Endothelial cell (in vitro differentiated cells): ENCODE results near the gene IDI1. TPM values are rescaled to one million over a fixed set of nuclear protein-coding genes. Genes with fewer than 3 reads are reported as not detected.

Experiments used
- DNase-seq: peaks from one replicate; pipeline ENCODE4 v3.0.0; 2021; ENCODE audit warnings: low spot score
- H3K27ac Mint-ChIP-seq: one replicate; pipeline ENCODE4 v1.8.0; 2021; ENCODE audit warnings: mixed read lengths, inconsistent platforms; ENCODE audit not compliant: unreplicated experiment
- H3K27me3 Mint-ChIP-seq: one replicate; pipeline ENCODE4 v1.8.0; 2021; ENCODE audit warnings: mild to moderate bottlenecking, moderate library complexity, mixed read lengths, inconsistent platforms; ENCODE audit not compliant: unreplicated experiment
- H3K36me3 Mint-ChIP-seq: one replicate; pipeline ENCODE4 v1.8.0; 2021; ENCODE audit warnings: mild to moderate bottlenecking, low read depth, mixed read lengths, inconsistent platforms; ENCODE audit not compliant: unreplicated experiment
- H3K4me1 Mint-ChIP-seq: one replicate; pipeline ENCODE4 v1.8.0; 2021; ENCODE audit warnings: mild to moderate bottlenecking, mixed read lengths, inconsistent platforms; ENCODE audit not compliant: unreplicated experiment
- H3K4me3 Mint-ChIP-seq: one replicate; pipeline ENCODE4 v1.8.0; 2021; ENCODE audit warnings: mild to moderate bottlenecking, mixed read lengths, inconsistent platforms; ENCODE audit not compliant: unreplicated experiment
- H3K9me3 Mint-ChIP-seq: one replicate; pipeline ENCODE4 v1.8.0; 2021; ENCODE audit warnings: mixed read lengths, inconsistent platforms; ENCODE audit not compliant: unreplicated experiment
- total RNA-seq: library from RNA; stranded (reverse); fragmentation: NEBNext Ultra II Directional; extraction: Animal tissue kit (Norgen Biotek cat#: 25700); gene quantifications from one replicate; pipeline ENCODE4 v1.2.1, GENCODE V29; 2021; ENCODE audit not compliant: unreplicated experiment
- TF ChIP-seq, protein P1 (sequence below): fragments of 200-600 bp; sonication (generic); IDR thresholded peaks from one replicate; pipeline ENCODE4 v1.5.0; 2021; ENCODE audit warnings: antibody characterized with exemption; ENCODE audit not compliant: unreplicated experiment

Gene IDI1
- total RNA-seq, 1 donor from 2014 or later: 52.7 TPM

DNA sequence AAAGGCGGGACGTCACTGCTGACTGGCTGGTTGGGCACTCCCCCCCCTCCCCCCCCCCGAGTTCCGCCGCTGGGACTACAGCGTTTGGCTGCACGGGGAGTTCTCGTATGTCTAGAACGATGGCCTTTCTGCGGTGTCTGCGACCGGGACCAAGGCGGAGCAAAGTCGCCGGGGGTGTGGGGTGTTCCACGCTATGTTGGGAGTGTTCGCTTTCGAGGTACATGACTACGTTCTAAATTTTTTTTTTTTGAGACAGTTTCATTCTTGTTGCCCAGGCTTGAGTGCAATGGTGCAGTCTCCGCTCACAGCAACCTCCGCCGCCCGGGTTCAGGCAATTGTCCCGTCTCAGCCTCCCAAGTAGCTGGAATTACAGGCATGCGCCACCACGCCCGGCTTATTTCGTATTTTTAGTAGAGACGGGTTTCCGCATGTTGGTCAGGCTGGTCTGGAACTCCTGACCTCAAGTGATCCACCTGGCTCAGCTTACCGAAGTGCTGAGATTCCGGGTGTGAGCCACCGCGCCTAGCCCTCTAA is 573 bp upstream of the IDI1 start:
- TF ChIP-seq, protein P1, sequence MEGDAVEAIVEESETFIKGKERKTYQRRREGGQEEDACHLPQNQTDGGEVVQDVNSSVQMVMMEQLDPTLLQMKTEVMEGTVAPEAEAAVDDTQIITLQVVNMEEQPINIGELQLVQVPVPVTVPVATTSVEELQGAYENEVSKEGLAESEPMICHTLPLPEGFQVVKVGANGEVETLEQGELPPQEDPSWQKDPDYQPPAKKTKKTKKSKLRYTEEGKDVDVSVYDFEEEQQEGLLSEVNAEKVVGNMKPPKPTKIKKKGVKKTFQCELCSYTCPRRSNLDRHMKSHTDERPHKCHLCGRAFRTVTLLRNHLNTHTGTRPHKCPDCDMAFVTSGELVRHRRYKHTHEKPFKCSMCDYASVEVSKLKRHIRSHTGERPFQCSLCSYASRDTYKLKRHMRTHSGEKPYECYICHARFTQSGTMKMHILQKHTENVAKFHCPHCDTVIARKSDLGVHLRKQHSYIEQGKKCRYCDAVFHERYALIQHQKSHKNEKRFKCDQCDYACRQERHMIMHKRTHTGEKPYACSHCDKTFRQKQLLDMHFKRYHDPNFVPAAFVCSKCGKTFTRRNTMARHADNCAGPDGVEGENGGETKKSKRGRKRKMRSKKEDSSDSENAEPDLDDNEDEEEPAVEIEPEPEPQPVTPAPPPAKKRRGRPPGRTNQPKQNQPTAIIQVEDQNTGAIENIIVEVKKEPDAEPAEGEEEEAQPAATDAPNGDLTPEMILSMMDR: no peak
- Mint-ChIP-seq H3K4me3 (peak overlapping the region; percentile 99), H3K27me3 (no peaks in the 10 kb centered on the region), H3K9me3 (no peaks in the 10 kb centered on the region), H3K4me1 (peaks cover 35% of the 10 kb centered on the region), H3K36me3 (peaks cover 4% of the 10 kb centered on the region), H3K27ac (peak overlapping the region; percentile 96)
- peak; percentile 33 for DNase-seq

DNA sequence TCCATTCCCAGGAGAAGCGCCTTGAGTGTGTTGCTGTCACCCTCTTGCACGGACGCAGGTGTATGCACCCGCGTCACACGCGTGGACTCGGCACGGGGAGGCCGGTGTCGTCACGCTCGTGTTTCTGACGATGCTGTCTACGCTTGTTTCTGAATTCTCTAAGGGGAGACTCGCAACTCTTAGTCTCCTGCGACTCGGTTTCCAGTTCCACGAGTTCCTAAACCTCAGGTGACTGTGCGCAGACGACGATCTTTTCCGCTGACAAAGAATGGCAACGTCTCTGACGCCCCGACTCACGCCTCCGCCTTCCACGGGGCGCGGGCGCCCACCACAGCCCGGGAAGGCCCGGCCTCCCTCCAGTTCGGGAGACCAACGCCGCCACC is 579 bp downstream of the IDI1 start:
- TF ChIP-seq, protein P1: no peak
- DNase-seq: no peak
- H3K27me3 Mint-ChIP-seq: peaks cover 2% of the 10 kb centered on the region
- peaks cover 4% of the 10 kb centered on the region for H3K36me3 Mint-ChIP-seq
- peaks cover 38% of the 10 kb centered on the region for H3K4me1 Mint-ChIP-seq
- H3K27ac Mint-ChIP-seq: peak overlapping the region; percentile 88
- H3K9me3 Mint-ChIP-seq: no peaks in the 10 kb centered on the region
- peak overlapping the region; percentile 99 for H3K4me3 Mint-ChIP-seq

DNA sequence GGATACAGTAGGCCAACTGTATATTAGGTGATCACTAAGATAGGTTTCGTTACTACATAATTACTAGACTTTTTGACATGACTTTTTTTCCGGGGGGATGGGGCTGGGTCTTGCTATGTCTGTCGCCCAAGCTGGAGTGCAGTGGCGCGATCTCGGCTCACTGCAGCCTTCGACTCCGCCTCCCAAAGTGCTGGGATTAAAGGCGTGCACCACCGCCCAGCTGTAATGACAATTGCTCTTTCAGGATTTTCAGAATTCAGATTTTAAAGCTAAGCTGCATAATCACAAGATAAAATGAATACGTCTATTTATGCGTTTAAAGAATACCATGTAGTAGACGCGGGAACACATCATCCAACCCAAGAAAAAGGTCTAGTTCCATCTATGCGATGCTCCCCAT is 982 bp downstream of the IDI1 start:
- Mint-ChIP-seq H3K27me3 (peaks cover 2% of the 10 kb centered on the region), H3K4me3 (peak overlapping the region; percentile 99), H3K4me1 (peaks cover 42% of the 10 kb centered on the region), H3K27ac (peak overlapping the region; percentile 88), H3K9me3 (no peaks in the 10 kb centered on the region), H3K36me3 (peaks cover 4% of the 10 kb centered on the region)
- TF ChIP-seq, protein P1: no peak
- peak; percentile 17 for DNase-seq

DNA sequence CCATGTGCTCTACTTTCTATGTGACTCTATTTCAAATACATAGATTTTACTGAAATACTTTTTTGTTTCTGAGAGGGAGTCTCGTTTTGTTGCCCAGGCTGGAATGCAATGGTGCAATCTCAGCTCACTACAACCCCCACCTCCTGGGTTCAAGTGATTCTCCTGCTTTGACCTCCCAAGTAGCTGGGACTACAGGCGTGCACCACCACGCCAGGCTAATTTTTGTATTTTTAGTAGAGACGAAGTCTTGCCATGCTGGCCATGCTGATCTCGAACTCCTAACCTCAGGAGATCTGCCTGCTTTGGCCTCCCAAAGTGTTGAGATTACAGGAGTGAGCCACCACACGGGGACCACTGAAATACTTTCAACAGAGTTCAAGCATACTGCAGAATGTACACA is 3.5 kb downstream of the IDI1 start:
- peaks cover 37% of the 10 kb centered on the region for H3K4me1 Mint-ChIP-seq
- no peak for DNase-seq
- H3K36me3 Mint-ChIP-seq: peaks cover 4% of the 10 kb centered on the region
- H3K27me3 Mint-ChIP-seq: peaks cover 2% of the 10 kb centered on the region
- H3K9me3 Mint-ChIP-seq: no peaks in the 10 kb centered on the region
- H3K27ac Mint-ChIP-seq: peak overlapping the region; percentile 52
- H3K4me3 Mint-ChIP-seq: peak overlapping the region; percentile 84
- TF ChIP-seq, protein P1: no peak

DNA sequence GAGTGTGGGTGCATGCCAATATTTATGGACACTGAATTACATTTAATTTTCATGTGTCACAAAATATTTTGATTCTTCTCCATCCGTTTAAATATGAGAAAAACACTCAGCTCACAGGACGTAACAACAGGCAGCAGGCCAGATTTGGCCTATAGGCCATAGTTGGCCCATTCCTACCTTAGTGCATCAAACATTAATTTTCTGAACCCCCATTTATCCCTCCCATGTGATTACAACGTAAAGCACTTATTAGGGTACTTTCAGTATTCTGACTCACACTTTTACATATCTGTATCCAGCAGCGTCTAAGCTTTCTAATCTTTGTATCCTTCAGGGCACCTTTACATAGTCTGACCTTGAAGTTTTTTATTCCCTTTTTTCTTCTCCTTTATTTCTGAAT is 4.0 kb downstream of the IDI1 start:
- Mint-ChIP-seq H3K36me3 (peaks cover 4% of the 10 kb centered on the region), H3K4me3 (peak overlapping the region; percentile 30), H3K27ac (peak overlapping the region; percentile 61), H3K9me3 (no peaks in the 10 kb centered on the region), H3K4me1 (peaks cover 35% of the 10 kb centered on the region), H3K27me3 (peaks cover 2% of the 10 kb centered on the region)
- TF ChIP-seq, protein P1: no peak
- no peak for DNase-seq
